CD14-positive monocyte (primary cell): ENCODE measurements around the gene MICAL2. TPM values are rescaled to one million over a fixed set of nuclear protein-coding genes. Genes with fewer than 3 reads are reported as not detected.
A peak's percentile ranks its signal among the peaks of the same experiment; 100 is the strongest.

Experiments
- DNase-seq, 3 donors: peaks; one replicate each; pipeline ENCODE4 v3.0.0-alpha.2; 2011 to 2022
- H2AFZ ChIP-seq: 2 replicates; pipeline ENCODE4 v1.6.0; 2012; ENCODE audit warnings: mild to moderate bottlenecking, low read depth, low read length, inconsistent platforms; ENCODE audit not compliant: insufficient read depth, poor library complexity, severe bottlenecking
- H3K27ac ChIP-seq, 2 donors: 1 replicate in 1 of 2; 2 replicates in 1 of 2; pipeline ENCODE4 v1.5.1; 2012 to 2013; ENCODE audit warnings: low read length in 2 of 2, control low read depth in 1 of 2, inconsistent platforms in 1 of 2, low read depth in 1 of 2, mild to moderate bottlenecking in 1 of 2
- H3K27me3 ChIP-seq, 2 donors: one replicate each; pipeline versions ENCODE4 v1.6.0 to v1.6.1; 2011 to 2013; ENCODE audit warnings: low read length in 2 of 2; ENCODE audit not compliant: control insufficient read depth in 2 of 2, insufficient read depth in 2 of 2
- H3K36me3 ChIP-seq, 2 donors: replicated peaks in 1 of 2; 1 replicate in 1 of 2; 2 replicates in 1 of 2; pipeline versions ENCODE4 v1.5.1 to v1.6.1; 2012 to 2013; ENCODE audit warnings: low read length in 2 of 2, control low read depth in 1 of 2, inconsistent platforms in 1 of 2, mild to moderate bottlenecking in 1 of 2; ENCODE audit not compliant: insufficient read depth in 2 of 2, control insufficient read depth in 1 of 2
- H3K4me1 ChIP-seq, 2 donors: 1 replicate in 1 of 2; 2 replicates in 1 of 2; pipeline versions ENCODE4 v1.5.1 to v1.6.1; 2012 to 2013; ENCODE audit warnings: low read length in 2 of 2, control low read depth in 1 of 2, inconsistent platforms in 1 of 2, mild to moderate bottlenecking in 1 of 2, moderate library complexity in 1 of 2; ENCODE audit not compliant: insufficient read depth in 2 of 2, control insufficient read depth in 1 of 2
- H3K4me2 ChIP-seq: replicated peaks from 2 replicates; pipeline ENCODE3; 2012; ENCODE audit warnings: low read length, moderate library complexity, mild to moderate bottlenecking; ENCODE audit not compliant: poor library complexity, severe bottlenecking; ENCODE audit errors: extremely low read depth
- H3K4me3 ChIP-seq, 3 experiments: fragments of 200-600 bp in 1 of 3; sonication (generic) in 1 of 3; replicated peaks in 1 of 3; 1 replicate in 2 of 3; 2 replicates in 1 of 3; pipeline ENCODE4 v1.5.1; 2011 to 2013; ENCODE audit warnings: low read length in 3 of 3, mild to moderate bottlenecking in 3 of 3, control low read depth in 2 of 3, low read depth in 2 of 3, inconsistent platforms in 1 of 3, moderate library complexity in 1 of 3
- H3K79me2 ChIP-seq: 2 replicates; pipeline ENCODE4 v1.6.0; 2012; ENCODE audit warnings: mild to moderate bottlenecking, control low read depth, inconsistent platforms, low read length, moderate library complexity; ENCODE audit not compliant: insufficient read depth
- H3K9ac ChIP-seq: 2 replicates; pipeline ENCODE4 v1.6.0; 2017; ENCODE audit warnings: low read length, mild to moderate bottlenecking; ENCODE audit not compliant: insufficient read depth, poor library complexity, severe bottlenecking
- H3K9me3 ChIP-seq, 2 donors: replicated peaks in 1 of 2; 1 replicate in 1 of 2; 2 replicates in 1 of 2; pipeline versions ENCODE4 v1.5.1 to v1.6.1; 2012 to 2013; ENCODE audit warnings: low read length in 2 of 2, control low read depth in 1 of 2; ENCODE audit not compliant: control insufficient read depth in 1 of 2, insufficient read depth in 1 of 2
- H4K20me1 ChIP-seq: 2 replicates; pipeline ENCODE4 v1.6.0; 2012; ENCODE audit warnings: mild to moderate bottlenecking, low read length, control low read depth, moderate library complexity; ENCODE audit not compliant: insufficient read depth
- H3K27ac Mint-ChIP-seq, 7 donors: one replicate each; pipeline ENCODE4 v1.8.0; 2020; ENCODE audit warnings: mild to moderate bottlenecking in 7 of 7, mixed read lengths in 7 of 7, moderate library complexity in 6 of 7, inconsistent platforms in 2 of 7
- H3K27me3 Mint-ChIP-seq, 3 donors: one replicate each; pipeline ENCODE4 v1.8.0; 2021 to 2022; ENCODE audit warnings: low read depth in 3 of 3, mild to moderate bottlenecking in 3 of 3, mixed read lengths in 3 of 3, moderate library complexity in 3 of 3, inconsistent platforms in 1 of 3
- H3K36me3 Mint-ChIP-seq, 2 donors: one replicate each; pipeline ENCODE4 v1.8.0; 2020; ENCODE audit warnings: mixed read lengths in 2 of 2, inconsistent platforms in 1 of 2, mild to moderate bottlenecking in 1 of 2
- H3K4me1 Mint-ChIP-seq: one replicate; pipeline ENCODE4 v1.8.0; 2020; ENCODE audit warnings: mild to moderate bottlenecking, mixed read lengths
- H3K4me3 Mint-ChIP-seq, 2 donors: one replicate each; pipeline ENCODE4 v1.8.0; 2020; ENCODE audit warnings: mild to moderate bottlenecking in 2 of 2, mixed read lengths in 2 of 2, moderate library complexity in 1 of 2
- H3K9me3 Mint-ChIP-seq, 7 donors: one replicate each; pipeline ENCODE4 v1.8.0; 2020 to 2022; ENCODE audit warnings: mixed read lengths in 7 of 7, mild to moderate bottlenecking in 6 of 7, moderate library complexity in 6 of 7, inconsistent platforms in 2 of 7
- CTCF ChIP-seq: fragments of 200-600 bp; IDR thresholded peaks from one replicate; pipeline ENCODE4 v1.8.0; 2022; ENCODE audit warnings: antibody characterized with exemption, mild to moderate bottlenecking
- WGBS: methylation state at CpG from one replicate; pipeline ENCODE4 v1.1.5; 2013; ENCODE audit warnings: missing lambda C conversion rate; ENCODE audit not compliant: insufficient coverage; 5-methylcytosine and 5-hydroxymethylcytosine counted together
- intact Hi-C, 2 donors: fragments of 100-400 bp; cut with micrococcal nuclease; formaldehyde crosslinking; loops; one replicate each; pipeline versions ENCODE4 v1.15.0 to v1.15.1; 2023
- polyA plus RNA-seq, 3 donors: library from polyadenylated mRNA; depleted of rRNA in 1 of 3; unstranded in 2 of 3; stranded (reverse) in 1 of 3; fragments of 300-500 nt in 2 of 3; fragments of >200 nt in 1 of 3; fragmentation: Illumina TruSeq in 2 of 3; gene quantifications; 1 replicate in 2 of 3; 2 replicates in 1 of 3; pipeline ENCODE4 v1.2.3, GENCODE V29; 2012 to 2021

Gene MICAL2
- polyA plus RNA-seq, 3 donors, result 39.8 to 72.5 (median 44.0) TPM

GRCh38 chr11:12243911-12244550, 133.6 kb downstream of the MICAL2 start:
- peaks cover 70% of the 10 kb centered on the region for H4K20me1 ChIP-seq
- H3K9ac ChIP-seq, result no peak overlapping the region
- DNase-seq, result no peak
- Mint-ChIP-seq H3K27me3 (peaks cover 4% of the 10 kb centered on the region in 3 donors), H3K27ac (peak overlapping the region in 1 of 7 donors; percentile 17), H3K4me1 (peaks cover 11% of the 10 kb centered on the region), H3K36me3 (peaks cover 95 to 98% of the 10 kb centered on the region in 2 donors), H3K9me3 (no peaks in the 10 kb centered on the region), H3K4me3 (no peak overlapping the region)
- WGBS, result 100% methylated on average over 1 of the region's 6 CpGs
- H3K27ac ChIP-seq, result no peak overlapping the region
- no peaks in the 10 kb centered on the region for H3K79me2 ChIP-seq
- H3K4me2 ChIP-seq, result no peak overlapping the region
- no peaks in the 10 kb centered on the region for H3K9me3 ChIP-seq
- no peaks in the 10 kb centered on the region for H3K27me3 ChIP-seq
- no peak for TF ChIP-seq CTCF
- H2AFZ ChIP-seq, result no peak overlapping the region
- no peaks in the 10 kb centered on the region for H3K4me1 ChIP-seq
- H3K4me3 ChIP-seq, result no peak overlapping the region
- intact Hi-C loops, result no loop called here
- H3K36me3 ChIP-seq, result peaks cover 90 to 100% of the 10 kb centered on the region in 2 donors

- Mint-ChIP-seq H3K27ac (no peak overlapping the region), H3K27me3 (peaks cover 4% of the 10 kb centered on the region in 3 donors), H3K4me3 (no peak overlapping the region), H3K36me3 (peaks cover 95 to 98% of the 10 kb centered on the region in 2 donors), H3K9me3 (peaks cover 0 to 2% (median 0%) of the 10 kb centered on the region in 7 donors), H3K4me1 (peaks cover 3% of the 10 kb centered on the region)
- H3K27me3 ChIP-seq, result no peaks in the 10 kb centered on the region
- H3K27ac ChIP-seq, result no peak overlapping the region
- no peaks in the 10 kb centered on the region for H3K79me2 ChIP-seq
- H3K4me2 ChIP-seq, result no peak overlapping the region
- H2AFZ ChIP-seq, result no peak overlapping the region
- H3K4me1 ChIP-seq, result no peaks in the 10 kb centered on the region
- WGBS, result 100% methylated on average over 1 of the region's 6 CpGs
- H3K9me3 ChIP-seq, result no peaks in the 10 kb centered on the region
- peaks cover 90 to 100% of the 10 kb centered on the region in 2 donors for H3K36me3 ChIP-seq
- no peak for TF ChIP-seq CTCF
- H4K20me1 ChIP-seq, result peaks cover 65% of the 10 kb centered on the region
- H3K9ac ChIP-seq, result no peak overlapping the region
- intact Hi-C loops, result no loop called here
- no peak for DNase-seq
- H3K4me3 ChIP-seq, result no peak overlapping the region
These were observed 134.7 kb downstream of the MICAL2 start for GRCh38 chr11:12245091-12245490.
